Neutrophil (primary cell): Measurements from ENCODE around the gene CEACAM21.

ENCODE experiments used
- H3K27ac ChIP-seq: fragments of 200-600 bp; sonication (generic); 2 replicates; pipeline ENCODE4 v1.5.1; 2016; ENCODE audit warnings: mild to moderate bottlenecking, moderate library complexity
- H3K27me3 ChIP-seq: fragments of 200-600 bp; sonication (generic); 2 replicates; pipeline ENCODE4 v1.6.0; 2016; ENCODE audit warnings: mild to moderate bottlenecking
- H3K36me3 ChIP-seq: fragments of 200-600 bp; sonication (generic); 2 replicates; pipeline ENCODE4 v1.5.1; 2017
- H3K4me1 ChIP-seq, 2 experiments: fragments of 200-600 bp in 1 of 2; sonication (generic) in 1 of 2; 1 replicate in 1 of 2; 2 replicates in 1 of 2; pipeline versions ENCODE4 v1.5.1 to v1.6.1; 2013 to 2016; ENCODE audit warnings: low read depth in 1 of 2, low read length in 1 of 2, mild to moderate bottlenecking in 1 of 2, moderate library complexity in 1 of 2; ENCODE audit not compliant: control insufficient read depth in 1 of 2, insufficient read depth in 1 of 2
- H3K4me3 ChIP-seq, 2 experiments: fragments of 200-600 bp in 1 of 2; sonication (generic) in 1 of 2; 1 replicate in 1 of 2; 2 replicates in 1 of 2; pipeline ENCODE4 v1.5.1; 2013 to 2016; ENCODE audit warnings: low read depth in 1 of 2, low read length in 1 of 2, mild to moderate bottlenecking in 1 of 2, moderate library complexity in 1 of 2
- H3K9me3 ChIP-seq: fragments of 200-600 bp; sonication (generic); 2 replicates; pipeline ENCODE4 v1.5.1; 2016
- CTCF ChIP-seq: fragments of 200-600 bp; sonication (generic); IDR thresholded peaks from 2 replicates; pipeline ENCODE4 v1.5.1; 2016; ENCODE audit warnings: antibody characterized with exemption

CEACAM21 gene

GRCh38 chr19:41553804-41554203 is 22.2 kb upstream of the CEACAM21 start:
- Histone ChIP-seq H3K9me3 (no peaks in the 10 kb centered on the region), H3K4me3 (no peak overlapping the region), H3K27ac (no peak overlapping the region), H3K36me3 (no peaks in the 10 kb centered on the region), H3K4me1 (peaks cover 6 to 8% of the 10 kb centered on the region in 2 experiments), H3K27me3 (no peaks in the 10 kb centered on the region)
- TF ChIP-seq CTCF: no peak

GRCh38 chr19:41554907-41555306 is 21.1 kb upstream of the CEACAM21 start:
- TF ChIP-seq CTCF: no peak
- Histone ChIP-seq H3K4me1 (no peaks in the 10 kb centered on the region), H3K9me3 (no peaks in the 10 kb centered on the region), H3K36me3 (no peaks in the 10 kb centered on the region), H3K4me3 (no peak overlapping the region), H3K27me3 (no peaks in the 10 kb centered on the region), H3K27ac (no peak overlapping the region)

GRCh38 chr19:41555748-41556147 is 20.2 kb upstream of the CEACAM21 start:
- Histone ChIP-seq H3K27me3 (no peaks in the 10 kb centered on the region), H3K27ac (no peak overlapping the region), H3K9me3 (no peaks in the 10 kb centered on the region), H3K4me3 (no peak overlapping the region), H3K4me1 (no peaks in the 10 kb centered on the region), H3K36me3 (no peaks in the 10 kb centered on the region)
- no peak for TF ChIP-seq CTCF

- H3K36me3 ChIP-seq: no peaks in the 10 kb centered on the region
- H3K27ac ChIP-seq: no peak overlapping the region
- H3K4me1 ChIP-seq: peaks cover 14 to 21% of the 10 kb centered on the region in 2 experiments
- no peak for TF ChIP-seq CTCF
- peaks cover 60% of the 10 kb centered on the region for H3K27me3 ChIP-seq
- H3K9me3 ChIP-seq: no peaks in the 10 kb centered on the region
- peak overlapping the region in 1 of 2 experiments; percentile 27 for H3K4me3 ChIP-seq
These were observed 12.0 kb upstream of the CEACAM21 start for GRCh38 chr19:41563854-41564514.

- Histone ChIP-seq H3K36me3 (no peaks in the 10 kb centered on the region), H3K4me1 (peaks cover 14 to 21% of the 10 kb centered on the region in 2 experiments), H3K27me3 (peaks cover 68% of the 10 kb centered on the region), H3K27ac (no peak overlapping the region), H3K4me3 (no peak overlapping the region), H3K9me3 (no peaks in the 10 kb centered on the region)
- no peak for TF ChIP-seq CTCF
These were observed 11.2 kb upstream of the CEACAM21 start for GRCh38 chr19:41564515-41565378.
